ENCODE measurements around the gene TSN.
"Not testable (repeated sequence)": the region's sequence is repeated elsewhere in the genome, so short reads cannot be mapped to it uniquely, and the experiment has no call there.

TSN gene

DNA sequence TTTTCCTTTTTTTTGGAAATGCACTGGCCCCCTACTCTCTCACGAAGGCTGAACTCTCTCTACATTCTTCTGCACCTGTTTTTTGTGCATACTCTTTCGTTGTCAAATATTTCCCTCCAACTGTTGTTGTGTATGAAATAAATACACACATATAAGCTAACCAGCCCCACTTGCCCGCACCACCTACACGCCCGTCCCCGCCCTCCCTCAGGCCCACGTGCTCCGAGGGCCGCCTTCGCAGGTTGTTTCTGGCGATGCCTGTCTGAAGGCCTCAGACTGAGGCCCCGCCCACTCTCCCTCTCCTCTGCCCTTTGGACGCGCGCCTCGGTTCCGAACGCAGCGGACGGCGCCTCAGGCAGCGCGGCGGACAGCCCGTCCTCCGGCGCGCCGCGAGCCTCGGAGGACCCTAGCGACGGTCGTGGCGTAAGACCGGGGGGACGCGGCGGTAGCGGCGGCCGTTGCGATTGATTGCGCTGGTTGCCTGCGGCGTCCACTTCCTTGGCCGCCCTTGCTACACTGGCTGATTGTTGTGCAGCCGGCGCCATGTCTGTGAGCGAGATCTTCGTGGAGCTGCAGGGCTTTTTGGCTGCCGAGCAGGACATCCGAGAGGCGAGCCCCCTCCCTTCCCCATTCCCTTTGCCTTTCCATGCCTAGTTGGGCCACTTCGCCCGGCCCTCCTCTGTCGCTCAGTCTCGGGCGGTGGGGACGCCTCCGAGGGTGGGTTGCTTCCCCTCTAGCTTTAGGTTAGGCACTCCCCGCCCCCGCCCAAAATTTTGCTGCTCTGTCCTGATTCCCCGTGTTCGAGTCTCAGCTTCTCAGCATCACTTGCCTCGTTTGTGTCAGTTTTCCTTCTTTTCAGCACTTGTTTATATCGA is at the start of gene TSN:
Gene TSN (plus strand): TSS at position 415 of the 875 bp plus-strand sequence. CDS start 129 bp downstream, at position 544.
- peak; percentile 97 for DNase-seq

DNA sequence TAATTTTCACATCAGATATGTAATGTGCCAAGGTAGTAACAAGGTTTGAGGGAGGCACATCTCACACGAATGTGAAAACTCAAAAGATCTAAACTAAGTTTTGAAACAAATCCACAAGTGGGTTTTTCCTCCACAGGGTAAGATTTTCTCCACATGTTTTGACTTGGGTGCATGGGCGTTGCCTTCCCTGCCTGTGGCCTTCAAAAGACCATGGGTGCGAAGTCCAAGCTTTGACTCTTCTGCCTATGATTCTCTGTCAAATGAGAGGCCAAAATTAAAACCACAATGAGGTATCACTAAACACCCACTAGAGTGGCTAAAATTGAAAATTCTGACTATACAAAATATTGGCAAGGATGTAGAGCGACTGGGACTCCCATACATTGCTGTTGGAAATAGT is 49.5 kb upstream of the TSN start:
- DNase-seq: no peak

DNA sequence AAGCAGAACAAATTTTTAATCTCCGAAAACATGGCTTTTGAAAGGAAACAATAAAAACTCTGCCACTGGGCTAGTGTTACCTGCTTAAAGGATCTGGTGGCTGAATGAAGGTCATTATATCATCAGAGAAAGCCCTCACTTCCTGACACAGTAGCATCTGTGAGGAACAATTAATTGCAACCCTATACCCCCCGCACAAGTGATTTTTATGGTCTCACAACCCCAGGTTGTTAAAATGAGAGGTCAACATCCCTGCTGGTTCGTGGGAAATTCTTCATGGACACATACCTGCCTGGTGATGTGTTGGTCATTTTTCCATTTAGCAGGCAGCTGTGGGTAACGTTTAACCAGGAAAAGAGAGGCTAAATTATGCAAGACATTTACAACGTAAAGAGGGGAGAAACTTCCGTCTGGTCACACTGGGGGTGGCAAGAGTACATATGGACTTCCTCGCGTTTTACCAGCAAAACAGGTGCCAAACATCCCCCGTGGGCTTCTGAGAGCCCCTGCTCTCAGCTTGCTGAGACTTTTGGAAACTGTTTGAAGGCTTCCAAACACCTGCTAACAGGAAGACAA is 48.0 kb upstream of the TSN start:
- DNase-seq: no peak

DNA sequence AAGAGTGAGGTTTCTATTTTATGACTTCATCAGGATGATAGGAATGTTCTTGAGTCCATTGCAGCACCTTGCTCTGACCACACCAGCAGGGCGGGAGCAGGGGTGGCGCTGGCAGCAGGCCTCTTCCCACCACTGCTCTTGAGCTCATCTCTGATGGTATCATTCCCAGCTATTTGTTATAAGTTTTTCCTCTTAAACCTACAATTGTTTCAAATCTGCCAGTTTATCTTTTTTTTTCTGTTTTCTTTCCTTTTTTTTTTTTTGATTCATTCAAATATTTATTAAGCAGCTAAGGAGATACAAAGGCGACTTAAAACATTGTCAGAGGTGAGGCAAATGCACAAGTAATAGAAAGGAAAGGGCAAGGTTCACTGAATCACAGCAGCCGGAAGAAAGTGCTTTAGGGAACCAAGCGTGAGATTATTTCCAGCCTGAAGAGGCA is 47.5 kb upstream of the TSN start:
- no peak for DNase-seq

DNA sequence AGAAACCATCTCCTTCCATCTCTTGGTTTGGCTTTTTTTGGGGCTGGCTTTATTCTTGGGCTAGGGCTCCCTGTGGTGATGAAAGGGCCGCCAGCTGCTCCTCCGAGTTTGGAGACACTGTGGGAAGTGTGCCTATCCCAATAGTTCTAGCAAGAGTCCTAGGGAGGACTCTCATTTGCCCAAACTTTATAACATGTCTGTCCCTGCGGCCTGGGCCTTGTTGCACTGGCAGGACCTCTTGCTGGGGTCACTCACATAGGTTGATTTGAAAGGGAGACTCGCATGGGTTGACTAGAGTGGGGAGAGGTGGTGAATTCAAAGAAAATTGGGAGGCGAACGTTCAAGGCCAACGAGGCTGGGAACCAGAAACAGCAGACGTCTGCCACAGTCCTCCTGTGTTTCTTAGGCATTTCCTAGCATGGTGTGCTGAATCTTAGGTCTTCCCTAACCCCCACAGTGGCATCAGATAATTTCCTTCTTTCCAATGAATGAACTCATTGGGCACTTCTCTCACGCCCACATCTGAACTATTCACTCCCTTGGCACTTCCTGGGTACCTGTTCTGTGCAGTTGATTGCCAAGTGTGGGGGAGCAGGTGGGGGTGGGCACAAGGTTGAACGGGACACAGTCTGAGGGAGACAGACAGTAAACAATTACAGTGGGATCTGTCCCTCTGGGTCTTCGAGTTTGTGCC is 45.5 kb upstream of the TSN start:
- DNase-seq: no peak

DNA sequence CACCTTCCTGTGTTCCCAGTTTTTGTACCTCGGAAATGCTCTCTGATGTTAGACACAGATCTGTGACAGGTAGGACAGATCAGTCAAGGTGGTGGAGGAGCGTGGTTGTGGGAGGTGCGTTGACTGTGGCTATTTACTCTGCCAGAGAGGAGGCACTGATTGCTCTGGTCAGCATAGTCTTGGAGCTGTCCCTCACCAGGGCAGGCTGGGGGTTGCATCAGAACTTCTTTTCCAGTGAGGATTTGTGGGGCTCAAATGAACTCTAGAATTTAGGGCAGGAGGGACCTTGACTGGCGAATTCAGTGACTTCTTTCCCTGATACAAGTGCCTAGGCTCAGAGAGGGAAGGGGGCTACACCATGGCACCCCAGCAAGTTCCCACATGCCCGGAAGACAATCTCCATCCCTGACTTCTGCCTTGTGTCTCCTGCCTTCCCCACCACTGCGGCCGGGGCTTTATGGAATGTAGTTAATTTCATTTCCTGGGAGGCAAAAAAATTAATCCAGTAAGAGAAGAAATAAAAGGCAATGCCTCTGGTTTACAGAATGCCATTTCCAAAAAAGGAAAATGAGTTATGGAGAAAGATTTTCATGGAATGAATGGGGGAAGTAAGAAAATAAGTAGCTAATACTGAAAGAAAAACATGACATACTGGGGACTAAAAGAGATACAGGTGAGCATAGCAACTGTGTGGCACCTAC is 44.8 kb upstream of the TSN start:
- peak; percentile 63 for DNase-seq

DNA sequence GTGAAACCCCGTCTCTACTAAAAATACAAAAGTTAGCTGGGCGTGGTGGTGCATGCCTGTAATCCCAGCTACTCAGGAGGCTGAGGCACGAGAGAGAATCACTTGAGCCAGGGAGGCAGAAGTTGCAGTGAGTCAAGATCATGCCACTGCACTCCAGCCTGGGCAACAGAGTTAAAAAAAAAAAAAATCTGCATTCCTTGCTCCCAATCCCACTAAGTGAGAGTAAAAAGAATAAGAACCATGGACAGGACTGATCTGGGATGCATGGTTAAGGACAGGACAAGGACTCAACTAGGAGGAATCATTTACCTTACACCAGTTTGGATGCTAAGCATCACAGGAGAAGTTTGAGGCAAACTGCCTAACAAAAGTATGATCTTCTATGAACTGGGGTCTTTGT is 44.0 kb upstream of the TSN start:
- peak; percentile 22 for DNase-seq

DNA sequence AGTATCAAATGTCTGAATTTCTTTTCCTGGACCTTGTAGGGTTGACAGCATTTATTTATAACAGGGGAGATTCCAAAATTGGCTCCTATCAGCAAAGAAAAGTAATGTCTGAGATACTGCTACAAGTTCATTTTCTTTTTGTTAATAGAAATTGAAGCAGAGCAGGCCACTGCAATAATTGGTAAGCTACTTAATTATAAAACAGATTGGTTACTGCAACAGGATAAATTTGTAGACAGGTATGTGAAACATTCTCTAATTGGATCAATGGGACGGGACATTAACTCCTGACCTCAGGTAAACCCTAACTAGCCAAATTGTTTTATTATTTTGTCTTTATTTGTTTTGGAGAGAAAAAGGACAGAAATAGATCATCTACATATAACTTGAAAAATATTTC is 39.3 kb upstream of the TSN start:
- DNase-seq: no peak

DNA sequence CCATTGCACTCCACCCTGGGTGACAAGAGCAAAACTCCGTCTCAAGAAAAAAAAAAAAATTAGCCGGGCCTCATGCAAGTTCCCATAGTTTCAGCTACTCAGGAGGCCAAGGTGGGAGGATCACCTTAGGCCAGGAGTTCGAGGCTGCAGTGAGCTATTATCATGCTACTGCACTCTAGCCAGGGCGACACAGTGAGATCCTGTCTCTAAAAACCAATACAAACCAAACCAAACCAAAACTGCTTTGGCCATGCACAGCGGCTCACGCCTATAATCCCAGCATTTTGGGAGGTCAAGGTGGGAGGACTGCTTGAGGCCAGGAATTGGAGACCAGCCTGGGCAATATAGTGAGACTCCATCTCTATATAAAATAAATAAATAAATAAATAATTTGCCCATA is 37.9 kb upstream of the TSN start:
- DNase-seq: no peak

DNA sequence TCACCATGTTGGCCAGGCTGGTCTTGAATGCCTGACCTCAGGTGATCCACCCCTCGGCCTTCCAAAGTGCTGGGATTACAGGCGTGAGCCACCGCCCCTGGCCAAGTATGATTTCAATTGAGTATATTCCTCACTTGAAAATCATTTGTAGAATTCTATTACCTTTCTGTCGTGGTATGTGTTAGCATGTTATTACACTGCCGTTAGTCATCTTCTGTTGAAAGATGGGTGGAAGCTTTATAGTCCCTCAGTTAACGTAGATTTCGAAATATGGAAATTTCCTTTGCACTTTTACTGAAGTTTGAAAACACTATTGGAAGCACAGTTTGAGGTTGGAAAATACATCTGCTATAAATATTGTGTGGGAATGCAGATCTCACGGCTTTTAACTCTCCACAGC is 33.5 kb upstream of the TSN start:
- peak; percentile 90 for DNase-seq

DNA sequence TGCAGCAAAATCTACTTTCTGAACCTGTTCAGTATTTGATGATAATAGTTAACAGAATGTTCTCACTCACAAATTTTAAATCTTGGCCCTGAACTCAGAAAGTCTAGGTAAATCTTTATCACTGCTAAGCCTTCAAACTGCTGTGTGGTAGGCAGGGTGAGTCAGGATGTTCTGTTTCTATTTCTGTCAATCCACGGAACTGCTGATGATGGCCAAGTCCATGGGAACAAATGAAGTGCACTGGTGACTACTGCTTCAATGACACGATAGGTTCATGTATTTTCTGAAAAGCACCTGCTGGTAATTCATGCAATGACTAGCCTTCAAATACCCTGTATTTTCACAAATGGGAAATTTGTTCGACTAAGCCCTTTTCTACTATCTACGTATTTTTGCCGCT is 33.0 kb upstream of the TSN start:
- peak; percentile 79 for DNase-seq

DNA sequence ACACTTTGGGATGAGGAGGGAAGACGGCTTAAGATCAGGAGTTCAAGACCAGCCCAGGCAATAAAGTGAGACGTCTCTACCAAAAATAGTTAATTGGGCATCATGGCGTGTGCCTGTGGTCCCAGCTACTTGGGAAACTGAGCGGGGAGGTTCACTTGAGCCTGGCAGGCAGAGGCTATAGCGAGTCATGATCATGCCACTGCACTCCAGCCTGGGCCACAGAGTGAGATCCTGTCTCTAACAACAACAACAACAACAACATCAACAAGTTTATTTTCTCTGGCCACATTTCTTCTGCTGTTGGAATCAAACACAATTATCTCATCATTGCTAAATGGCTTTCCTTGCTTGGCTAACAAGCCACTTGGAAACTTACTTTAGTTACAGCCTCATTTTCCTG is 32.1 kb upstream of the TSN start:
- no peak for DNase-seq

DNA sequence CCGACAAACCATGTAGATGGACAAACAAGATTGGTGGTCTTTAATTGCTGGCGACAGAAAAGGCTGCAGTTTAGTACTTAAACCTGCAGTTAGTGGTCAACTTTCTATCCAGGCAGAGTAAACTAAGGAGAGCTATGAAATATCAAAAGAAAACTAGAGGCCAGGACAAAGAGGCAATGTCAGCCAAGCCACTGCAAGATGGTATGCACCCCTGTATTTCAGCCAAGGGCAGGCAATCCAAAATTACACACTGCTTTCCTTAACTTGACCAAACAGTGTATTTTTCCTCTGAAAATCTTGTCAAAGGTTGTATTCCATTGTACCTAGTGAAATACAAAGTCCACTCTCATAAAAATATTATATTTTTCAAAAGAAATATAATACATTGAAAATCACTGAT is 28.1 kb upstream of the TSN start:
- no peak for DNase-seq

DNA sequence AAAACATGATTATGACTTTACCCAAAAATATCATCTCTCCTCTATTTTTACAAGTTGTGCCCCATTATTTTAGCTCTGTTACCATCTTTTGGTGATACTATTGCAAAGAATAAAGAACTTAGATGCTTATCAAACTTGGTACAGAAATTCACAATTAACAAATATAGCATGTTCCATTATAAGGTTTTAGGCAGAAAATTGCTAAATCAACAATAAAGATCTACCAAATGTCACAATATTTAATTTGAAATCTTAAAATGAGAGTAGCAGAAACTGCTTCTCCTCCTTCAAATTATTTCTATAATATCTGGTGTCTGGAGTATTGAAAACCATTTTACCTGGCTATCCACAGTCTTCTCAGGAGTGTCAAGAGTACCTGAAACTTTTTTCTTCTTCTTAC is 27.5 kb upstream of the TSN start:
- no peak for DNase-seq

DNA sequence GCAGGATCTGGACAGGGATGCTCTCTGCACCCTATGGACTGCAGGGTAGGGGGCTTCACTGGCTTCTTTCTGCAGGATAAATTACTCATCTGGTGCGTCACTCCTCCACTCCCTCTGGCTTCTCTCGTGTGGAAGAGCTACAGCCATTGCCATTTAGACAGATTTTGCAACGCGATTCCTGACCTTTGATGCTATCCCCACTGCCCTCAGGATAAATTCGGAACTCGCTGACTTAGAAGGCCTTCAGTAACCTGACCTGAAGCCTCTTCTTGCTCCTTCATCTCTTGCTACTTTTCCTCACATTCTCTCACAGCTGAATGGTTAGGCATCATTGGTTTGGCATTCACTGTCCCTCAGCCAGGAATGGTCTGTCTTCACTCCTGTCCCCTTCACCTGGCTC is 24.1 kb upstream of the TSN start:
- no peak for DNase-seq

DNA sequence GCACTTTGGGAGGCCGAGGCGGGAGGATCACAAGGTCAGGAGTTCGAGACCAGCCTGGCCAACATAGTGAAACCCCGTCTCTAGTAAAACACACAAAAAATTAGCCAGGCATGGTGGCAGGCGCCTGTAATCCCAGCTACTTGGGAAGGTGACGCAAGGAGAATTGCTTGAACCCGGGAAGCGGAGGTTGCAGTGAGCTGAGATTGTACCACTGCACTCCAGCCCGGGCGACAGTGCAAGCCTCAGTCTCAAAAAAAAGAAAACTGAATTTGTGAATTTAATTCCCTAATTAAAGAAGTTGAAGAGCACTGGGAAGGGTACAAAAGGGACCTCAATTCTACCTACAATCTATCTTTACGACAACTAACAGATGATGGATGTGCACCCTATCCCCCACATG is 20.9 kb upstream of the TSN start:
- not testable (repeated sequence) for DNase-seq

DNA sequence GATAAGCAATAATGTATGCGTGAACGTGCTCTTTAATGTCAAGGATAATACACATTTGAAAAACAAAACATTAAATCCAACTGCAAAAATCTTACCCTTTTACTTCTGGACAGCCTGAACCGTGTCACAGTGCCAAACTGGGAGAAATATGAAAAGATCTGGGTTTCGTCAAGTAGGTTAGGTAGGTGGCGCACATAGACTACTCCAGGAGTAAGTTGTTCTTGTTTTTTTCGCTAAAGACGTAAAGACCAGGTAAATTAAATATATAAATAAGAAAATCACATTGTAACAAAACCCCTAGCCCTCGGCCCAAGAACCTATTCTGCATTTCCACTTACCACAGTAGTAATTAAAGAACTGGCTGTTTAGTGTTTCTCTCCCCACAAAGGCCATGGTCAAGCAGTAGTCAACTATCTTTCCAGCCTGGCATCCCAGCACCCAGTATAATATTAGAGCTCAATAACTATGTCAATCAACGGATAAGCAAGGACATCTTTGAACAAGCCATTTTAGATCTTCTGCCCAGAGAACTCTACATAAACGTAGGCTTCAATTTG is 19.9 kb upstream of the TSN start:
- no peak for DNase-seq

DNA sequence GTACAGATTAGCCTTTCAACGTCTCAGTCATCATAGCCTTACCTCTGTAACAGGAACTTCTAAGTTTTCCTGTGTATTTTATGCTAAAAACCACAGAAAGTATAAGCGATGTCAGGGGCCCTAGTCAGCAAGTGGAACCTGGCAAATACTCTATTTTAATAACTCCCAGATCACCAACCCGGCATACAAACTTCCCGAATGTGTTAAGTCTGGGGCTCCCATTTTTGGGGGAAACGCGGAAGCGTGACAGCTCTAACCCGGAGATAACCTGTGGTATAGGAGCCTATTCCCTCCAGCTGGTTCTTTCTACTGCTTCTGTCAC is 19.4 kb upstream of the TSN start:
- DNase-seq: no peak

DNA sequence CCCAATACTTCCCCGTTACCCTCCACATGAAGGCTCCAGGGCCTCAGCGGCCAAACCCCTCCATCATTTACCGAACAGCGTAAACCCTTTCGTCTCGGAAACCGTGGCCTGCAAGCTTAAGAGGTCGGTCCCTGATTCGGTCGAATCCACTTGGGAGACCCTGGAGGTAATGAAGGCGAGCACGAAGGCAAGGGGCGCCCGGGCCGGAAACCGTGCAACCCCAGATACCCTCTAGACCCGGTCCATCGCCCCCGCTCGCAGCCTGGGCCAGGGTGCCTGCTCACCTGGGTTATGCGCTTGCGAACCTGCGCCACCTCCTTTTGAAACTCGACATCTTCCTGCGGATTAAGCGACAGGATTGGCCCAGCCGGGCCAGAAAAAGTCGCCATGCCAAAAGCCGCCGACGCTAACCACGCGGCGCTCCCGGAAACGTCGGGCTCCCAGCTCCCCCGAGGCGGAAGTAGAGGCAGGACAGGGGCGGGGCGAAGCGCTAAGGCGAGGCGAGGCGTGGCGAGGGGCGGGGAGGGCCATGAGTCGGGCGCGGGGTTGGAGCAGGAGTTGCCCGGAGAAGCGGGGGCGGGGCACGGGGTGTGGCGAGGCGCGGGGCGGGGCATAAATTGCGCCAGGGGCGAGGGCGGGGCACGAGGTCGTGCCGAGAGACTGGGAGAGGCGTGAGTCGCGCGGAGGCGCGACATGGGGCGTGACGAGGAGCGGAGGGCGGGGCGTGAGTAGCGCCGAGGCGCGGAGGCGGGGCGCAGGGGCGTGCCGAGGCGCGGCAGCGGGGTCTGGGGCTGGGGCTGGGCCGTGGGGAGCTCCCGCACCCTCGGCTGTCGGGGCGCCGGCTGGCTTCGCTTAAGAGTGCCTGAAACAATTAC is 18.8 kb upstream of the TSN start, which contains the start of gene NIFK:
Gene NIFK (minus strand): TSS at position 414 of the 875 bp plus-strand sequence. CDS start 25 bp downstream, at position 389.
- peak; percentile 98 for DNase-seq

DNA sequence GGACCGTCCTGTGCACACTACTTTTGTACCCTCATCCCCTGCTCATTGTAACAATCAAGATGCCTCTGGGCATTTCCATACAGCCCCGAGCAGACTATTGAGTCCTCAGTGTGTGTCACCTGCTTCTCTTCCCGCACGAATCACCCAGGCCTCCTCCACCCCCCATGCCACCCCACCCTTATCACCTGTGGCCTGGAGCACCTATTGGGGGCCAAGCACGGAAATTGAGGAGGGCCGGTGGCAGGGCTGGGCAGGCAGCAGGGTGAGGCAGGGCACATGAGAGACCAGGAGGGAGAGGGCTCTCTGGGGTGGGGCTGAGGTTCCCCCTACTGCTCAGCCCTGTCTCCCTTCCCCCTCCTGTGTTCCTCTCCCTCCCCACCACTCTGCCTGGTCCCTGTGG is 14.5 kb upstream of the TSN start:
- DNase-seq: no peak

DNA sequence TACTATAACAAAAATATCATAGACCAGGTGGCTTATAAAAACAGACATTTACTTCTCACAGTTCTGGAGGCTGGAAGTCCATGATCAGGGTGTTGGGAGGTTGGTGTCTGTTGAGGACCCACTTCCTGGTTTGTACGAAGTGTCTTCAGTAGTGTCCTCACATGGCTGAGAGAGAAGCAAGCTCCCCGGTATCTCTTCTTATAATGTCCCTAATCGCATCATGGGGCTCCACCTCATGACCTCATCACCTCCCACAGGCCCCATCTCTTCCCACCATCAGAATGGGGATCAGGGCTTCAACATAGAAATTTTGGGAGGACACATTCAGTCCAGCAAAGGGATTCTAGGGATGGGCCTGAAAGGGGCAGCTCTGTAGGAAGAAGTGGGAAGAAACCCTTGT is 14.0 kb upstream of the TSN start:
- no peak for DNase-seq

DNA sequence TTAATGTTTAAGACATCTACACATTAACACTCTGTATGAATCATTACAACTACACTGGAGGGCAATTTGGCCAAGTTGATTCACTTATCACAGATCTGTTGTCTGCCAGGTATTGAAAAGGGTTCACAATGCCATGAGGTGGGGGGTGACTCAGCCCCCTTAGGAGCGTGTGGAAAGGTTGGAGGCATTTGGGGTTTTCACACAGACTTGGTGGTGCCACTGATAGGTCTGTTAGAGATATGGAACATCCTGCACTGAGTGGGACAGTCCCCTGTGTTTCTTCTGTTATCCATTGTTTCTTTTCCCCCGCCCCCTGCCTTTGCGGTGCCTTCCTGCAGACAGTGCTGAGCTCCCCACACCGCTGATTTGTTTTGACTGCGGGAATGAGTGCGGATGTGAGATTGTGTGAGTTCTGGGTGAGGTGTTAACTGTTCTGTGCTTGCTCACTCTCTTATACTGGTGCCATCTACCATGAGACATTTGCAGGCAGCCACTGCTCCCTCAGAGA is 9.3 kb upstream of the TSN start:
- DNase-seq: no peak
